Measurements from ENCODE around the gene PLCG1. TPM values are rescaled to one million over a fixed set of nuclear protein-coding genes. Genes with fewer than 3 reads are reported as not detected.

PLCG1 gene
- total RNA-seq, 6 experiments from 2014 or later, result 9.5 to 22.6 (median 16.6) TPM

GRCh38 chr20:41101660-41102059, 35.7 kb upstream of the PLCG1 start:
- intact Hi-C loops (cut with DNase I), result no loop called here
- ATAC-seq (no peak), DNase-seq (no peak)
- H3K27ac ChIP-seq, result no peak overlapping the region
- no peak overlapping the region for H3K4me3 ChIP-seq
- peaks cover 0 to 17% (median 8%) of the 10 kb centered on the region in 4 donors for H3K4me1 ChIP-seq
- no peaks in the 10 kb centered on the region for H3K27me3 ChIP-seq
- H3K36me3 ChIP-seq, result peaks cover 0 to 73% (median 16%) of the 10 kb centered on the region in 4 donors
- TF ChIP-seq CTCF (IDR thresholded peaks at IDR 0.05) (no peak), POLR2A (IDR thresholded peaks at IDR 0.05) (no peak)
- WGBS (ENCODE audit: insufficient coverage, low coverage, low lambda C conversion rate, missing lambda C conversion rate), result 84% methylated on average over 2 of the region's 2 CpGs
- no peaks in the 10 kb centered on the region for H3K9me3 ChIP-seq

- Histone ChIP-seq H3K4me3 (no peak overlapping the region), H3K27me3 (no peaks in the 10 kb centered on the region), H3K9me3 (no peaks in the 10 kb centered on the region), H3K27ac (no peak overlapping the region), H3K36me3 (peaks cover 0 to 38% (median 8%) of the 10 kb centered on the region in 4 donors), H3K4me1 (no peaks in the 10 kb centered on the region)
- no peak for ATAC-seq
- intact Hi-C loops (cut with DNase I), result no loop called here
- WGBS (ENCODE audit: insufficient coverage, low coverage, low lambda C conversion rate, missing lambda C conversion rate), result no CpG with 5 or more reads among the region's 1 CpG
- no peak for TF ChIP-seq POLR2A (IDR thresholded peaks at IDR 0.05)
- no peak for TF ChIP-seq CTCF (IDR thresholded peaks at IDR 0.05)
- no peak for DNase-seq
These were observed 28.8 kb upstream of the PLCG1 start for GRCh38 chr20:41108531-41108930.

- no peak overlapping the region for H3K4me3 ChIP-seq
- 96% methylated on average over 7 of the region's 11 CpGs for WGBS (ENCODE audit: insufficient coverage, low coverage, low lambda C conversion rate, missing lambda C conversion rate)
- H3K27ac ChIP-seq, result no peak overlapping the region
- intact Hi-C loops (cut with DNase I), result no loop called here
- H3K36me3 ChIP-seq, result peaks cover 0 to 37% (median 15%) of the 10 kb centered on the region in 4 donors
- no peaks in the 10 kb centered on the region for H3K9me3 ChIP-seq
- no peaks in the 10 kb centered on the region for H3K4me1 ChIP-seq
- DNase-seq (no peak), ATAC-seq (no peak)
- H3K27me3 ChIP-seq, result no peaks in the 10 kb centered on the region
- no peak for TF ChIP-seq POLR2A (IDR thresholded peaks at IDR 0.05)
- no peak for TF ChIP-seq CTCF (IDR thresholded peaks at IDR 0.05)
These were observed 27.3 kb upstream of the PLCG1 start for GRCh38 chr20:41110012-41110411.

- no peaks in the 10 kb centered on the region for H3K27me3 ChIP-seq
- no peak for DNase-seq
- peak in 2 of 4 donors; percentile 19 to 72 for ATAC-seq
- intact Hi-C loops (cut with DNase I), result no loop called here
- no peak overlapping the region for H3K27ac ChIP-seq
- TF ChIP-seq POLR2A (IDR thresholded peaks at IDR 0.05) (no peak), CTCF (IDR thresholded peaks at IDR 0.05) (no peak)
- no peak overlapping the region for H3K4me3 ChIP-seq
- peaks cover 0 to 41% (median 23%) of the 10 kb centered on the region in 4 donors for H3K36me3 ChIP-seq
- WGBS (ENCODE audit: insufficient coverage, low coverage, low lambda C conversion rate, missing lambda C conversion rate), result 70% methylated on average over 3 of the region's 5 CpGs
- no peaks in the 10 kb centered on the region for H3K9me3 ChIP-seq
- H3K4me1 ChIP-seq, result no peaks in the 10 kb centered on the region
These were observed 26.3 kb upstream of the PLCG1 start for GRCh38 chr20:41110930-41111577.
